Gastroesophageal sphincter (tissue), 4 donors: Measurements from ENCODE around the gene TNRC6B. TPM values are rescaled to one million over a fixed set of nuclear protein-coding genes. Genes with fewer than 3 reads are reported as not detected.

Source experiments
- ATAC-seq: fragments of 150-250 bp; one replicate; pipeline ENCODE4 v1.9.1; 2016; ENCODE audit warnings: mild to moderate bottlenecking, moderate library complexity
- H3K27ac ChIP-seq, 4 donors: fragments of 200-600 bp; sonication (generic) in 3 of 4; 1 replicate in 3 of 4; 2 replicates in 1 of 4; pipeline ENCODE4 v1.5.1; 2016 to 2019
- H3K27me3 ChIP-seq: fragments of 200-600 bp; sonication (generic); one replicate; pipeline ENCODE4 v1.5.1; 2019
- H3K36me3 ChIP-seq, 2 donors: fragments of 200-600 bp; sonication (generic); one replicate each; pipeline ENCODE4 v1.5.1; 2019; ENCODE audit warnings: control low read depth in 1 of 2
- H3K4me1 ChIP-seq, 3 donors: fragments of 200-600 bp; sonication (generic); 1 replicate in 2 of 3; 2 replicates in 1 of 3; pipeline ENCODE4 v1.5.1; 2016 to 2019; ENCODE audit warnings: control low read depth in 2 of 3
- H3K4me3 ChIP-seq, 2 donors: fragments of 200-600 bp; sonication (generic); one replicate each; pipeline ENCODE4 v1.5.1; 2019; ENCODE audit warnings: mild to moderate bottlenecking in 1 of 2, moderate library complexity in 1 of 2
- H3K9me3 ChIP-seq, 3 donors: fragments of 200-600 bp; sonication (generic); one replicate each; pipeline ENCODE4 v1.5.1; 2017 to 2019; ENCODE audit warnings: control low read depth in 2 of 3
- CTCF ChIP-seq, 4 experiments: fragments of 200-600 bp in 2 of 4; fragments of 450-650 bp in 2 of 4; sonication (generic) in 1 of 4; IDR thresholded peaks; one replicate each; pipeline ENCODE4 v1.5.1; 2017 to 2019; ENCODE audit warnings: antibody characterized with exemption in 4 of 4, mild to moderate bottlenecking in 2 of 4, moderate library complexity in 2 of 4
- EP300 ChIP-seq: sonication (generic); formaldehyde crosslinking; IDR thresholded peaks from one replicate; pipeline ENCODE4 v1.6.1; 2017; ENCODE audit warnings: antibody characterized with exemption, mild to moderate bottlenecking
- POLR2A ChIP-seq, 2 donors: fragments of 450-650 bp; IDR thresholded peaks; one replicate each; pipeline ENCODE4 v1.6.1; 2017; ENCODE audit warnings: antibody characterized with exemption in 2 of 2, mild to moderate bottlenecking in 2 of 2, moderate library complexity in 1 of 2
- POLR2AphosphoS5 ChIP-seq: sonication (generic); formaldehyde crosslinking; IDR thresholded peaks from one replicate; pipeline ENCODE4 v1.6.1; 2017; ENCODE audit warnings: antibody characterized with exemption
- WGBS, 2 donors: methylation state at CpG; one replicate each; pipeline ENCODE4 v1.1.5; 2018; ENCODE audit warnings: low coverage in 1 of 2; 5-methylcytosine and 5-hydroxymethylcytosine counted together
- total RNA-seq, 4 donors: library from RNA; depleted of rRNA; stranded (reverse); fragments of >200 nt; gene quantifications; one replicate each; pipeline ENCODE4 v1.1.0, GENCODE V29; 2016

Gene TNRC6B
- total RNA-seq, 4 donors from 2014 or later = 32.4 to 71.2 (median 60.7) TPM

DNA sequence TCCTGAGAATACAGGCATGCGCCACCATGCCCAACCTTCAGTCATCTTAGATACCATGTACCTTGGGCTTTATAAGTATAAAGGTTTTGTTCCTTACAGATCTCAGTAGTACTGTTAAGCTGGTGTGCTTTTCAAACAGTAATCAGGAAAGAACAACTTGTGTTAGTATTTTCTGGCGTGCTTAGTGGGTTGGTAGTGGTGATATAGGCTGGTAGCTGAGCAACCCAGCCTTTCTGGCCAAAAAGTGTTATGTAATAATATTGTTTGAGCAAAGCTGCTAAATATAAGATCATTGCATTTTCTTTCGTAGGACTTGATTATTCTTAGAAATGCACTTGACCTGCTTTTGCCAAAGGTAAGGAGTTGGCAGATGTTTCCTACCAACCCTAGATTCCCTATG is 175.0 kb downstream of the TNRC6B start:
- no peak for TF ChIP-seq POLR2A (IDR thresholded peaks at IDR 0.05)
- no peak for TF ChIP-seq CTCF (IDR thresholded peaks at IDR 0.05)
- TF ChIP-seq EP300 = no peak
- TF ChIP-seq POLR2AphosphoS5 = no peak
- H3K27ac ChIP-seq = no peak overlapping the region
- H3K36me3 ChIP-seq = peaks cover 0 to 95% of the 10 kb centered on the region in 2 donors
- WGBS, 2 donors = 71 to 85% methylated on average over 2 to 3 of the region's 3 CpGs
- H3K27me3 ChIP-seq = no peaks in the 10 kb centered on the region
- no peak overlapping the region for H3K4me3 ChIP-seq
- H3K9me3 ChIP-seq = no peaks in the 10 kb centered on the region
- H3K4me1 ChIP-seq = peaks cover 1 to 12% (median 8%) of the 10 kb centered on the region in 3 donors
- no peak for ATAC-seq

DNA sequence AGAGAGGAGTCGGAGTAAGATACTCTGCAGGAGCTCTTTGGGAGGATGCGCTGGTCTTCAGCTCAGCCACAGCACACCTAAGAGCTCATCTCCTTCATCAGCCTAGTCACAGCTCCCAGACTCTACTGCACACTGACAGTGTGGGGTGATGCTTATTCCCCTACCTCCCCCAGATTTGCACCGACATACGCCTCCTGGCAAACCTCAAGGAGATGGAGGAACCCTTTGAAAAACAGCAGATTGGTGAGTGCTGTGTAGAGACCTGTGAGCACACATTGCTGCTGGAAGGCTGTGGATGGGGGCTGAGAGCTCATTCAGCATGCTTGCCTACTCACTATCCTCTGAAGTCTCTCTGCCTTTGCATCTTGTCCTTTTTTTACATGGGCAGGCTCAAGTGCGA is 183.4 kb downstream of the TNRC6B start:
- WGBS, 2 donors = 100% methylated on average over 1 to 3 of the region's 5 CpGs
- ATAC-seq = no peak

DNA sequence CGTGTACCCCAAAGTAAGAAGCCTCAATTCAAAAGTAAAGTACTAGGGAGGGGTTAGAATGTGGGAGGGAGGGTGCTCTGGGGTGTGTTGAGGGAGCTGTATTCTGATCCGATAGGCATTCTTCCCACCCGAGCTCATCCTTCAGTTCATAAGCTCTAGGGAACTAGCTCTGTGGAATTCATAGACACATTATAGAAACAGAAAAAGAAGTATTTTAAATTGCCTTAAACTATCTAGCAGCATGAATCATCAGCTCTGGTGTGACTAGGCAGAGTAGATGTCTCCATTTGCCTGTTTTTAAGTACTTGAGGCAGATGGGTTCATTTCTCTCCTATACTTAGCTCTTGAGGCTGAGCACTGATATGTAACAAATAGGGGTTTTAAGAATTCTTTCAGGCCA is 185.3 kb downstream of the TNRC6B start:
- TF ChIP-seq POLR2AphosphoS5 (no peak), EP300 (no peak), POLR2A (IDR thresholded peaks at IDR 0.05) (no peak), CTCF (IDR thresholded peaks at IDR 0.05) (no peak)
- peaks cover 6 to 100% of the 10 kb centered on the region in 2 donors for H3K36me3 ChIP-seq
- ATAC-seq = no peak
- H3K4me3 ChIP-seq = no peak overlapping the region
- no peaks in the 10 kb centered on the region for H3K4me1 ChIP-seq
- no peaks in the 10 kb centered on the region for H3K9me3 ChIP-seq
- WGBS, 2 donors = 81 to 89% methylated on average over 3 of the region's 3 CpGs
- H3K27me3 ChIP-seq = no peaks in the 10 kb centered on the region
- H3K27ac ChIP-seq = no peak overlapping the region

More for the DNA sequence above, 183.4 kb downstream of the TNRC6B start:
- no peaks in the 10 kb centered on the region for H3K9me3 ChIP-seq
- no peak overlapping the region for H3K4me3 ChIP-seq
- H3K27ac ChIP-seq = no peak overlapping the region
- TF ChIP-seq CTCF (IDR thresholded peaks at IDR 0.05) (no peak), EP300 (no peak), POLR2A (IDR thresholded peaks at IDR 0.05) (no peak), POLR2AphosphoS5 (no peak)
- H3K36me3 ChIP-seq = peaks cover 6 to 100% of the 10 kb centered on the region in 2 donors
- H3K4me1 ChIP-seq = no peaks in the 10 kb centered on the region
- no peaks in the 10 kb centered on the region for H3K27me3 ChIP-seq

GRCh38 chr22:40364431-40364830 is 186.7 kb downstream of the TNRC6B start:
- Histone ChIP-seq H3K4me1 (no peaks in the 10 kb centered on the region), H3K9me3 (no peaks in the 10 kb centered on the region), H3K4me3 (no peak overlapping the region), H3K36me3 (peaks cover 6 to 95% of the 10 kb centered on the region in 2 donors), H3K27me3 (no peaks in the 10 kb centered on the region), H3K27ac (no peak overlapping the region)
- TF ChIP-seq CTCF (IDR thresholded peaks at IDR 0.05) (no peak), EP300 (no peak), POLR2AphosphoS5 (no peak), POLR2A (IDR thresholded peaks at IDR 0.05) (no peak)
- WGBS, 2 donors = 60 to 88% methylated on average over 1 of the region's 1 CpG
- ATAC-seq = no peak

- ATAC-seq = no peak
- Histone ChIP-seq H3K4me1 (peaks cover 0 to 1% (median 0%) of the 10 kb centered on the region in 3 donors), H3K4me3 (no peak overlapping the region), H3K27ac (no peak overlapping the region), H3K36me3 (peaks cover 5 to 79% of the 10 kb centered on the region in 2 donors), H3K27me3 (no peaks in the 10 kb centered on the region), H3K9me3 (no peaks in the 10 kb centered on the region)
- WGBS, 2 donors = 92 to 100% methylated on average over 1 to 2 of the region's 2 CpGs
- TF ChIP-seq POLR2AphosphoS5 (no peak), CTCF (IDR thresholded peaks at IDR 0.05) (no peak), EP300 (no peak), POLR2A (IDR thresholded peaks at IDR 0.05) (no peak)
Observed at GRCh38 chr22:40366068-40366467, 188.3 kb downstream of the TNRC6B start.
